ENCODE results near the gene NCOA5. TPM values are rescaled to one million over a fixed set of nuclear protein-coding genes. Genes with fewer than 3 reads are reported as not detected.

The NCOA5 gene
- total and polyA plus RNA-seq, 2 experiments from 2014 or later, result 24.0 to 26.2 TPM

DNA sequence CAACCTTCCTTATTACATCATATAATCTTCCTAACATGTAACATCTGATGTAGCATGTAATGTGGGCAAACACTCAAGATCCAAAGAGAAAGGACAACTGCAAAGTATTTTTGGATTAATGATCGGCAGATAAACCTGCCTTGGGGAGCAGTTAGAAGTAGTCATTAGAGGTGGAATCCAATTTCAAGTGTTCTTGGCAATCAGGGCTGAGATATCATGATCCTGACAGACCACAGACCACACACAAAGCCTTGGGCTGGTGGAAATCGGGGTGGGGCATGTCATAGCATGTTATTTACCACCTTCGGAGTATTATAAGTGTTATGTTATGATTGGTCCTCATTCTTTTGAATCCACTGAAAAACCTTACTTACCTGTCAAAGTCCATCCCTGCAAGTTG lies 16.3 kb downstream of the NCOA5 start:
- 72% methylated on average over 3 of the region's 3 CpGs for WGBS (ENCODE audit: low lambda C conversion rate, missing lambda C conversion rate)
- H3K27me3 ChIP-seq, result no peaks in the 10 kb centered on the region
- no peak overlapping the region for H3K27ac ChIP-seq
- H3K4me2 ChIP-seq, result no peak overlapping the region
- H2AFZ ChIP-seq, result no peak overlapping the region
- H3K4me3 ChIP-seq, result no peak overlapping the region
- no peaks in the 10 kb centered on the region for H3K9me2 ChIP-seq (replicated peaks; ENCODE audit: insufficient read depth)
- H3K79me2 ChIP-seq, result peaks cover 65% of the 10 kb centered on the region
- H3K4me1 ChIP-seq (ENCODE audit: insufficient read depth), result no peaks in the 10 kb centered on the region
- DNase-seq (ENCODE audit: low spot score), result no peak
- no peak for TF ChIP-seq EZH2 (IDR thresholded peaks at IDR 0.05; ENCODE audit: borderline replicate concordance)
- no peak for TF ChIP-seq EZH2phosphoT487 (IDR thresholded peaks at IDR 0.05; ENCODE audit: low read depth, severe bottlenecking, unreplicated experiment)
- H3K9me3 ChIP-seq (ENCODE audit: low read depth), result no peaks in the 10 kb centered on the region
- H4K20me1 ChIP-seq (ENCODE audit: insufficient read depth, poor library complexity, severe bottlenecking), result peaks cover 79% of the 10 kb centered on the region
- no peaks in the 10 kb centered on the region for H3K36me3 ChIP-seq (replicated peaks; ENCODE audit: insufficient read depth, low read depth)

GRCh38 chr20:46073024-46073423 lies 16.7 kb downstream of the NCOA5 start:
- no peak overlapping the region for H3K4me3 ChIP-seq
- no peaks in the 10 kb centered on the region for H3K36me3 ChIP-seq (replicated peaks; ENCODE audit: insufficient read depth, low read depth)
- H3K27ac ChIP-seq, result no peak overlapping the region
- H4K20me1 ChIP-seq (ENCODE audit: insufficient read depth, poor library complexity, severe bottlenecking), result peaks cover 79% of the 10 kb centered on the region
- 89% methylated on average over 4 of the region's 4 CpGs for WGBS (ENCODE audit: low lambda C conversion rate, missing lambda C conversion rate)
- H3K79me2 ChIP-seq, result peaks cover 61% of the 10 kb centered on the region
- no peaks in the 10 kb centered on the region for H3K4me1 ChIP-seq (ENCODE audit: insufficient read depth)
- TF ChIP-seq, protein P1, sequence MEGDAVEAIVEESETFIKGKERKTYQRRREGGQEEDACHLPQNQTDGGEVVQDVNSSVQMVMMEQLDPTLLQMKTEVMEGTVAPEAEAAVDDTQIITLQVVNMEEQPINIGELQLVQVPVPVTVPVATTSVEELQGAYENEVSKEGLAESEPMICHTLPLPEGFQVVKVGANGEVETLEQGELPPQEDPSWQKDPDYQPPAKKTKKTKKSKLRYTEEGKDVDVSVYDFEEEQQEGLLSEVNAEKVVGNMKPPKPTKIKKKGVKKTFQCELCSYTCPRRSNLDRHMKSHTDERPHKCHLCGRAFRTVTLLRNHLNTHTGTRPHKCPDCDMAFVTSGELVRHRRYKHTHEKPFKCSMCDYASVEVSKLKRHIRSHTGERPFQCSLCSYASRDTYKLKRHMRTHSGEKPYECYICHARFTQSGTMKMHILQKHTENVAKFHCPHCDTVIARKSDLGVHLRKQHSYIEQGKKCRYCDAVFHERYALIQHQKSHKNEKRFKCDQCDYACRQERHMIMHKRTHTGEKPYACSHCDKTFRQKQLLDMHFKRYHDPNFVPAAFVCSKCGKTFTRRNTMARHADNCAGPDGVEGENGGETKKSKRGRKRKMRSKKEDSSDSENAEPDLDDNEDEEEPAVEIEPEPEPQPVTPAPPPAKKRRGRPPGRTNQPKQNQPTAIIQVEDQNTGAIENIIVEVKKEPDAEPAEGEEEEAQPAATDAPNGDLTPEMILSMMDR (IDR thresholded peaks at IDR 0.05; ENCODE audit: poor library complexity), result no peak
- TF ChIP-seq EZH2phosphoT487 (IDR thresholded peaks at IDR 0.05; ENCODE audit: low read depth, severe bottlenecking, unreplicated experiment), result no peak
- no peak for TF ChIP-seq EZH2 (IDR thresholded peaks at IDR 0.05; ENCODE audit: borderline replicate concordance)
- H3K27me3 ChIP-seq, result no peaks in the 10 kb centered on the region
- H3K4me2 ChIP-seq, result no peak overlapping the region
- no peaks in the 10 kb centered on the region for H3K9me2 ChIP-seq (replicated peaks; ENCODE audit: insufficient read depth)
- no peaks in the 10 kb centered on the region for H3K9me3 ChIP-seq (ENCODE audit: low read depth)
- no peak overlapping the region for H2AFZ ChIP-seq
- no peak for DNase-seq (ENCODE audit: low spot score)

GRCh38 chr20:46071573-46071972 lies 18.2 kb downstream of the NCOA5 start:
- WGBS (ENCODE audit: low lambda C conversion rate, missing lambda C conversion rate), result 60% methylated on average over 3 of the region's 3 CpGs
- no peak overlapping the region for H3K4me2 ChIP-seq
- H3K27me3 ChIP-seq, result no peaks in the 10 kb centered on the region
- no peaks in the 10 kb centered on the region for H3K4me1 ChIP-seq (ENCODE audit: insufficient read depth)
- no peak overlapping the region for H2AFZ ChIP-seq
- no peaks in the 10 kb centered on the region for H3K9me3 ChIP-seq (ENCODE audit: low read depth)
- H3K4me3 ChIP-seq, result no peak overlapping the region
- no peaks in the 10 kb centered on the region for H3K9me2 ChIP-seq (replicated peaks; ENCODE audit: insufficient read depth)
- no peak overlapping the region for H3K27ac ChIP-seq
- no peak for DNase-seq (ENCODE audit: low spot score)
- H3K36me3 ChIP-seq (replicated peaks; ENCODE audit: insufficient read depth, low read depth), result no peaks in the 10 kb centered on the region
- TF ChIP-seq, protein P1 (IDR thresholded peaks at IDR 0.05; ENCODE audit: poor library complexity), result no peak
- TF ChIP-seq EZH2 (IDR thresholded peaks at IDR 0.05; ENCODE audit: borderline replicate concordance), result no peak
- TF ChIP-seq EZH2phosphoT487 (IDR thresholded peaks at IDR 0.05; ENCODE audit: low read depth, severe bottlenecking, unreplicated experiment), result no peak
- H4K20me1 ChIP-seq (ENCODE audit: insufficient read depth, poor library complexity, severe bottlenecking), result peaks cover 65% of the 10 kb centered on the region
- peaks cover 53% of the 10 kb centered on the region for H3K79me2 ChIP-seq

DNA sequence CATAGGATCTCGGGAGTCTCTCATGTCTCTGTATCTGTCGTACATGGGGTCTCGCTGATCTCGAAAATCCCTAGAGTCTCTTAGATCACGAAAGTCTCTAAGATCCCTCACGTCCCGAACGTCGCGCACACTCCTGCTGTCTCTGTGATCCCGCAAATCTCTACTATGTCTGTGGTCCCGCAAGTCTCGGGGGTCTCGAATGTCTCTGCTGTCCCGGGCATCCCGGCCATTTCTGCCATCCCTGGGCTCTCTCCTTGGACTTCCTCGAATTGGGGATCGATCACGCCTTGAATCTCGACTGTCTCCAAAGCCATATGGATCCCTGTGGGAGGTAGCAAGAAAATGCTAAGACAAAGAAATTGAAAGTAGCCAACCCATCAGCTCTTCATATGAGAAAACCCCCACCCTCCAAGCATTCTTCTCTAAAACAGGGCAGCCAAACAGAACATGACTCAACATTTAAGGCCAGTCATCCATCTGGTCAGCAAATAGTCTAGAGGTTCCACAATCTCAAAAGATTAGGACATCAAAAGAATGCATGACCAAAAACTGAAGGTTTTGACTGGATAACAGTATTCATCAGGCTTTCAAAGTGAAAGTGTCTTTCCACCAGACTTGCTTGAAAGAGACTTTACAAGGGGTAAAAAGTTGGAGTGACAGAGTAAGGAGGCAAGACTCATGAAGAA lies 19.4 kb downstream of the NCOA5 start:
- no peaks in the 10 kb centered on the region for H3K9me2 ChIP-seq (replicated peaks; ENCODE audit: insufficient read depth)
- peaks cover 50% of the 10 kb centered on the region for H3K79me2 ChIP-seq
- no peak overlapping the region for H3K27ac ChIP-seq
- H3K4me3 ChIP-seq, result no peak overlapping the region
- no peaks in the 10 kb centered on the region for H3K4me1 ChIP-seq (ENCODE audit: insufficient read depth)
- no peak for DNase-seq (ENCODE audit: low spot score)
- 92% methylated on average over 20 of the region's 20 CpGs for WGBS (ENCODE audit: low lambda C conversion rate, missing lambda C conversion rate)
- no peak for TF ChIP-seq EZH2 (IDR thresholded peaks at IDR 0.05; ENCODE audit: borderline replicate concordance)
- TF ChIP-seq, protein P1 (IDR thresholded peaks at IDR 0.05; ENCODE audit: poor library complexity), result no peak
- no peak for TF ChIP-seq EZH2phosphoT487 (IDR thresholded peaks at IDR 0.05; ENCODE audit: low read depth, severe bottlenecking, unreplicated experiment)
- no peak overlapping the region for H3K4me2 ChIP-seq
- H3K36me3 ChIP-seq (replicated peaks; ENCODE audit: insufficient read depth, low read depth), result no peaks in the 10 kb centered on the region
- H4K20me1 ChIP-seq (ENCODE audit: insufficient read depth, poor library complexity, severe bottlenecking), result peaks cover 58% of the 10 kb centered on the region
- H3K9me3 ChIP-seq (ENCODE audit: low read depth), result no peaks in the 10 kb centered on the region
- H2AFZ ChIP-seq, result no peak overlapping the region
- no peaks in the 10 kb centered on the region for H3K27me3 ChIP-seq
